ENCODE results near the gene TTLL6.

- TF ChIP-seq SUZ12 (IDR thresholded peaks at IDR 0.05; ENCODE audit: extremely low read depth, insufficient read depth, insufficient read length) (no peak), YY1 (IDR thresholded peaks at IDR 0.05; ENCODE audit: insufficient read depth, insufficient read length) (no peak)
Observed at GRCh38 chr17:48738803-48739526, 78.1 kb downstream of the TTLL6 start.
